Caco-2 (cell line): ENCODE measurements around the gene TMEM140. TPM values are rescaled to one million over a fixed set of nuclear protein-coding genes. Genes with fewer than 3 reads are reported as not detected.

ENCODE experiments used
- BruUV-seq: library from RNA; stranded (reverse); fragments of 400-500 nt; replicated peaks from 2 replicates; lab custom pipeline; 2021; lab: Mats Ljungman, UMichigan
- CTCF ChIA-PET: fragments of 300-600 bp; sonication (Branson Sonifier 250); formaldehyde crosslinking; loops from one replicate; lab custom pipeline; 2022; ENCODE audit warnings: antibody characterized with exemption; lab: Charles Lee
- POLR2A ChIA-PET: fragments of 300-600 bp; sonication (Branson Sonifier 250); formaldehyde crosslinking; loops from one replicate; lab custom pipeline; 2022; ENCODE audit warnings: antibody characterized with exemption; lab: Charles Lee
- DNase-seq, 2 experiments: peaks; one replicate each; pipeline versions ENCODE4 v3.0.0 to v3.0.0-alpha.2; 2020 to 2022
- H3K27me3 ChIP-seq: replicated peaks from 2 replicates; pipeline ENCODE4 v1.6.0; 2011; ENCODE audit warnings: low read length; ENCODE audit not compliant: control insufficient read depth, insufficient read depth
- H3K36me3 ChIP-seq: 2 replicates; pipeline ENCODE4 v1.5.1; 2011; ENCODE audit warnings: low read length; ENCODE audit not compliant: control insufficient read depth, insufficient read depth
- H3K4me1 ChIP-seq: fragments of 250-450 bp; sonication (Bioruptor Pico); 2 replicates; pipeline ENCODE4 v1.5.1; 2020; ENCODE audit warnings: mild to moderate bottlenecking
- H3K4me3 ChIP-seq: 2 replicates; pipeline ENCODE4 v1.5.1; 2011; ENCODE audit warnings: low read depth, mild to moderate bottlenecking, control low read depth, low read length
- H3K9me3 ChIP-seq: fragments of 250-450 bp; sonication (Bioruptor Pico); 2 replicates; pipeline ENCODE4 v1.5.1; 2020; ENCODE audit warnings: mild to moderate bottlenecking, moderate library complexity
- H3K27ac Mint-ChIP-seq: one replicate; pipeline ENCODE4 v1.8.0; 2022; ENCODE audit warnings: mixed read lengths; ENCODE audit not compliant: unreplicated experiment
- H3K27me3 Mint-ChIP-seq: one replicate; pipeline ENCODE4 v1.8.0; 2022; ENCODE audit warnings: mixed read lengths; ENCODE audit not compliant: insufficient read depth, unreplicated experiment
- H3K36me3 Mint-ChIP-seq: one replicate; pipeline ENCODE4 v1.8.0; 2022; ENCODE audit warnings: mild to moderate bottlenecking, mixed read lengths; ENCODE audit not compliant: insufficient read depth, unreplicated experiment
- H3K4me1 Mint-ChIP-seq: one replicate; pipeline ENCODE4 v1.8.0; 2022; ENCODE audit warnings: low read depth, mixed read lengths; ENCODE audit not compliant: unreplicated experiment
- H3K4me3 Mint-ChIP-seq: one replicate; pipeline ENCODE4 v1.8.0; 2022; ENCODE audit warnings: mild to moderate bottlenecking, moderate library complexity, mixed read lengths; ENCODE audit not compliant: unreplicated experiment
- H3K9me3 Mint-ChIP-seq: one replicate; pipeline ENCODE4 v1.8.0; 2022; ENCODE audit warnings: mixed read lengths; ENCODE audit not compliant: unreplicated experiment
- intact Hi-C: fragments of 100-400 bp; cut with micrococcal nuclease; formaldehyde crosslinking; loops from one replicate; pipeline ENCODE4 v1.10.0; 2022; ENCODE audit not compliant: unreplicated experiment
- total RNA-seq: library from RNA; stranded (reverse); gene quantifications from 2 replicates; pipeline ENCODE4 v1.2.3, GENCODE V29; 2022
- TF ChIP-seq, protein P1 (sequence below), 2 experiments: fragments of 200-600 bp in 1 of 2; IDR thresholded peaks; 1 replicate in 1 of 2; 2 replicates in 1 of 2; pipeline versions ENCODE4 v1.5.1 to v1.8.0; 2011 to 2022; ENCODE audit warnings: antibody characterized with exemption in 1 of 2, control low read depth in 1 of 2, inconsistent platforms in 1 of 2, low read depth in 1 of 2, low read length in 1 of 2, mild to moderate bottlenecking in 1 of 2, moderate library complexity in 1 of 2; ENCODE audit not compliant: insufficient read depth in 1 of 2, severe bottlenecking in 1 of 2, unreplicated experiment in 1 of 2

TMEM140 gene
- total RNA-seq, 1 experiment from 2014 or later = 6.1 TPM

DNA sequence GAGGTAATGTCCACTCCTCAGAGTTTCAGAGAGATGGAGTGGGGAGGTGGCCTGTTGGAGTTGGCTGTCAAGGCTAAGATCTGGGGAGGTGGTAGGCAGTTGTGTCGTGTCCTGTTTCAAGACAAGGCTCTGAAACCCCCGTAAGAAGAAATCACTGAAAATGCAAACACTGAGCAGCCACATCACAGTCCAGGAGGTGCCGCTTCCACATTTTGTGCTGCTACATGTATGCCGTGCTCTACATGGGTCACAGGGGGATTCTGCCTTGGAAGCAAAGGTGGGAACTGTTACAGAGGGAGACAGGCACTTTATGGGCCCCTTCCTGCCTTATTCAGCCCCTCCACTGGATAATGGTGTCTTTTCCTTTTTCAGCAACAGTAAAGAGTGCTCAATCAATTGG, 51.6 kb downstream of the TMEM140 start:
- Histone ChIP-seq H3K4me3 (no peak overlapping the region), H3K27me3 (no peaks in the 10 kb centered on the region), H3K36me3 (no peaks in the 10 kb centered on the region), H3K9me3 (no peaks in the 10 kb centered on the region), H3K4me1 (peaks cover 12% of the 10 kb centered on the region)
- no peaks in the 10 kb centered on the region for H3K27me3 Mint-ChIP-seq
- TF ChIP-seq, protein P1, sequence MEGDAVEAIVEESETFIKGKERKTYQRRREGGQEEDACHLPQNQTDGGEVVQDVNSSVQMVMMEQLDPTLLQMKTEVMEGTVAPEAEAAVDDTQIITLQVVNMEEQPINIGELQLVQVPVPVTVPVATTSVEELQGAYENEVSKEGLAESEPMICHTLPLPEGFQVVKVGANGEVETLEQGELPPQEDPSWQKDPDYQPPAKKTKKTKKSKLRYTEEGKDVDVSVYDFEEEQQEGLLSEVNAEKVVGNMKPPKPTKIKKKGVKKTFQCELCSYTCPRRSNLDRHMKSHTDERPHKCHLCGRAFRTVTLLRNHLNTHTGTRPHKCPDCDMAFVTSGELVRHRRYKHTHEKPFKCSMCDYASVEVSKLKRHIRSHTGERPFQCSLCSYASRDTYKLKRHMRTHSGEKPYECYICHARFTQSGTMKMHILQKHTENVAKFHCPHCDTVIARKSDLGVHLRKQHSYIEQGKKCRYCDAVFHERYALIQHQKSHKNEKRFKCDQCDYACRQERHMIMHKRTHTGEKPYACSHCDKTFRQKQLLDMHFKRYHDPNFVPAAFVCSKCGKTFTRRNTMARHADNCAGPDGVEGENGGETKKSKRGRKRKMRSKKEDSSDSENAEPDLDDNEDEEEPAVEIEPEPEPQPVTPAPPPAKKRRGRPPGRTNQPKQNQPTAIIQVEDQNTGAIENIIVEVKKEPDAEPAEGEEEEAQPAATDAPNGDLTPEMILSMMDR (IDR thresholded peaks at IDR 0.05; ENCODE audit: insufficient read depth in 1 of 2, low read depth in 1 of 2, low read length in 1 of 2, severe bottlenecking in 1 of 2, unreplicated experiment in 1 of 2) = no peak
- CTCF ChIA-PET = no interaction called here
- no peak for DNase-seq
- H3K27ac Mint-ChIP-seq = no peak overlapping the region
- no peaks in the 10 kb centered on the region for H3K9me3 Mint-ChIP-seq
- no TSS peak for BruUV-seq
- H3K4me3 Mint-ChIP-seq = no peak overlapping the region
- H3K4me1 Mint-ChIP-seq = peaks cover 8% of the 10 kb centered on the region
- H3K36me3 Mint-ChIP-seq = no peaks in the 10 kb centered on the region
- intact Hi-C loops = no loop called here
- POLR2A ChIA-PET = no interaction called here

DNA sequence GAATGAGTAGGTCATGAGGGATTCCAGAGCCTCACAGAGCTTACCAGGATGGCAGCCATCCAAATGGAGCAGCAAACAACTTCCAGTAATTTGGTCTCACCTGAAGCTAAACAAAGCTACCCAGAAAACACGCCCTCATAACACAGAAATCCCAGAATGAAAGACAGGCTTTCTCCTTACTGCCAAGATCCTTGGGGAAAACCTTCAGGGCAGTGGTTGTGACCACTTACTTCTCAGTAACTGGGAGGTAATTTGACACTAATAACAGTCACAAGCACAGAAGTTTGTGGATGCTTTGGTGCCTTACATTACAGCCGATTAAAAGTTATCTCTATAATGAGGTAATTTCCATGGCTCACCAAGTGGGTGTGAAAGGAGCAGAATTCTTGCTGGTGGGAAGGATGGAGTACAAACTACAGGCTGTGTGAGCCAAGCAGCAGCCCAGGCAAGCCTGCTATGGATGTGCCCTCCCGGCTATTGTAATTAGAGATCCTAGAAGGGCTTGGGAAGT, 53.0 kb downstream of the TMEM140 start:
- TF ChIP-seq, protein P1 (IDR thresholded peaks at IDR 0.05; ENCODE audit: insufficient read depth in 1 of 2, low read depth in 1 of 2, low read length in 1 of 2, severe bottlenecking in 1 of 2, unreplicated experiment in 1 of 2) = no peak
- no TSS peak for BruUV-seq
- Mint-ChIP-seq H3K9me3 (no peaks in the 10 kb centered on the region), H3K4me3 (no peak overlapping the region), H3K4me1 (peaks cover 8% of the 10 kb centered on the region), H3K36me3 (no peaks in the 10 kb centered on the region), H3K27me3 (no peaks in the 10 kb centered on the region), H3K27ac (no peak overlapping the region)
- Histone ChIP-seq H3K4me1 (peaks cover 12% of the 10 kb centered on the region), H3K27me3 (no peaks in the 10 kb centered on the region), H3K9me3 (no peaks in the 10 kb centered on the region), H3K36me3 (no peaks in the 10 kb centered on the region; the same call in 1 of the 2 replicates), H3K4me3 (no peak overlapping the region)
- POLR2A ChIA-PET = no interaction called here
- no peak for DNase-seq
- intact Hi-C loops = no loop called here
- CTCF ChIA-PET = no interaction called here

DNA sequence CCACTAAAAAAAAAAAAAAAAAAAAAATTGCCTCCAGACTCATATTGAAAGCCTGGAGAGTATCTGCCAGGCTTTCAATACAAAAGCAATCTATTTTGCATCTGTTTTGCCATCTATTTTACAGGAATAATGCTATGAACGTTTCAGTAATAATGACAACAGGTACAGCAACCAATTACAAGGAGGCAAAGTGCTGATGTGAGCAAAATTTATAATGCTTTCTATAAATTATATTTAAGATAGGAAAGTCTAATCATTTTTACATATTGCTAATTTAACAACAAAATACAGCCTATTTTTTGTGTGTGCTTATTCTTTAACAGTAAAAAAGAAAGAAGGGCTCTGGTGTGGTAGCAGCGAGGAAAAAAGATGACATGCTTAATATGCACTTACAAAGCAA, 53.5 kb downstream of the TMEM140 start:
- POLR2A ChIA-PET = no interaction called here
- no peaks in the 10 kb centered on the region for H3K9me3 Mint-ChIP-seq
- TF ChIP-seq, protein P1 (IDR thresholded peaks at IDR 0.05; ENCODE audit: insufficient read depth in 1 of 2, low read depth in 1 of 2, low read length in 1 of 2, severe bottlenecking in 1 of 2, unreplicated experiment in 1 of 2) = no peak
- H3K27ac Mint-ChIP-seq = no peak overlapping the region
- no TSS peak for BruUV-seq
- H3K4me3 ChIP-seq = no peak overlapping the region
- no peak for DNase-seq
- no peaks in the 10 kb centered on the region; the same call in 1 of the 2 replicates for H3K36me3 ChIP-seq
- peaks cover 8% of the 10 kb centered on the region for H3K4me1 Mint-ChIP-seq
- CTCF ChIA-PET = no interaction called here
- H3K4me1 ChIP-seq = peaks cover 12% of the 10 kb centered on the region
- H3K4me3 Mint-ChIP-seq = no peak overlapping the region
- no peaks in the 10 kb centered on the region for H3K27me3 ChIP-seq
- H3K36me3 Mint-ChIP-seq = no peaks in the 10 kb centered on the region
- H3K9me3 ChIP-seq = no peaks in the 10 kb centered on the region
- intact Hi-C loops = no loop called here
- H3K27me3 Mint-ChIP-seq = no peaks in the 10 kb centered on the region
